Measurements from ENCODE around the gene EIF5. TPM values are rescaled to one million over a fixed set of nuclear protein-coding genes. Genes with fewer than 3 reads are reported as not detected.

The EIF5 gene
- total RNA-seq, 2 experiments from 2014 or later: 237 to 292 TPM

GRCh38 chr14:103336191-103336590 lies 2.2 kb downstream of the EIF5 start:
- H3K27ac ChIP-seq (ENCODE audit: low read depth, low read length, poor library complexity, severe bottlenecking): no peak overlapping the region
- peaks cover 52% of the 10 kb centered on the region for H3K79me2 ChIP-seq (ENCODE audit: insufficient read depth, low read depth, low read length)
- no peak overlapping the region for H2AFZ ChIP-seq (ENCODE audit: low read length)
- peaks cover 28% of the 10 kb centered on the region for H3K4me1 ChIP-seq (ENCODE audit: insufficient read depth, low read length, poor library complexity, severe bottlenecking)
- peaks cover 43% of the 10 kb centered on the region for H4K20me1 ChIP-seq (ENCODE audit: insufficient read depth, low read length)
- no peak for DNase-seq (ENCODE audit: low spot score)
- no peaks in the 10 kb centered on the region for H3K9me2 ChIP-seq (ENCODE audit: insufficient read depth, low read length)
- no peaks in the 10 kb centered on the region for H3K9me3 ChIP-seq (ENCODE audit: low read length)
- peaks cover 65% of the 10 kb centered on the region for H3K36me3 ChIP-seq (ENCODE audit: insufficient read depth, low read length)
- BruUV-seq (replicated peaks): no TSS peak
- TF ChIP-seq EZH2phosphoT487 (IDR thresholded peaks at IDR 0.05; ENCODE audit: borderline replicate concordance, low read depth, low read length) (no peak), CTCF (conservative IDR thresholded peaks at IDR 0.05; ENCODE audit: low read length) (no peak)
- peak overlapping the region; percentile 99 for H3K4me3 ChIP-seq (ENCODE audit: low read depth, low read length, poor library complexity, severe bottlenecking)
- ChIA-PET POLR2A (no interaction called here), CTCF (ENCODE audit: unreplicated experiment) (no interaction called here)
- intact Hi-C loops (cut with micrococcal nuclease; ENCODE audit: unreplicated experiment): no loop called here
- H3K4me2 ChIP-seq (ENCODE audit: low read length): peak overlapping the region; percentile 94

GRCh38 chr14:103337794-103338193 lies 3.8 kb downstream of the EIF5 start:
- Histone ChIP-seq H3K4me1 (ENCODE audit: insufficient read depth, low read length, poor library complexity, severe bottlenecking) (peaks cover 12% of the 10 kb centered on the region), H3K79me2 (ENCODE audit: insufficient read depth, low read depth, low read length) (peaks cover 52% of the 10 kb centered on the region), H3K27ac (ENCODE audit: low read depth, low read length, poor library complexity, severe bottlenecking) (no peak overlapping the region), H3K4me3 (ENCODE audit: low read depth, low read length, poor library complexity, severe bottlenecking) (no peak overlapping the region), H3K9me3 (ENCODE audit: low read length) (no peaks in the 10 kb centered on the region), H3K4me2 (ENCODE audit: low read length) (no peak overlapping the region), H4K20me1 (ENCODE audit: insufficient read depth, low read length) (peaks cover 43% of the 10 kb centered on the region), H3K36me3 (ENCODE audit: insufficient read depth, low read length) (peaks cover 81% of the 10 kb centered on the region), H3K9me2 (ENCODE audit: insufficient read depth, low read length) (no peaks in the 10 kb centered on the region), H2AFZ (ENCODE audit: low read length) (no peak overlapping the region)
- ChIA-PET CTCF (ENCODE audit: unreplicated experiment) (no interaction called here), POLR2A (no interaction called here)
- intact Hi-C loops (cut with micrococcal nuclease; ENCODE audit: unreplicated experiment): no loop called here
- no TSS peak for BruUV-seq (replicated peaks)
- DNase-seq (ENCODE audit: low spot score): no peak
- TF ChIP-seq EZH2phosphoT487 (IDR thresholded peaks at IDR 0.05; ENCODE audit: borderline replicate concordance, low read depth, low read length) (no peak), CTCF (conservative IDR thresholded peaks at IDR 0.05; ENCODE audit: low read length) (no peak)

GRCh38 chr14:103339561-103339960 lies 5.5 kb downstream of the EIF5 start:
- POLR2A ChIA-PET: no interaction called here
- Histone ChIP-seq H2AFZ (ENCODE audit: low read length) (no peak overlapping the region), H3K4me3 (ENCODE audit: low read depth, low read length, poor library complexity, severe bottlenecking) (no peak overlapping the region), H3K79me2 (ENCODE audit: insufficient read depth, low read depth, low read length) (peaks cover 42% of the 10 kb centered on the region), H3K9me3 (ENCODE audit: low read length) (no peaks in the 10 kb centered on the region), H3K36me3 (ENCODE audit: insufficient read depth, low read length) (peaks cover 99% of the 10 kb centered on the region), H3K4me1 (ENCODE audit: insufficient read depth, low read length, poor library complexity, severe bottlenecking) (peaks cover 9% of the 10 kb centered on the region), H3K9me2 (ENCODE audit: insufficient read depth, low read length) (no peaks in the 10 kb centered on the region), H3K4me2 (ENCODE audit: low read length) (no peak overlapping the region), H4K20me1 (ENCODE audit: insufficient read depth, low read length) (peaks cover 57% of the 10 kb centered on the region), H3K27ac (ENCODE audit: low read depth, low read length, poor library complexity, severe bottlenecking) (no peak overlapping the region)
- TF ChIP-seq EZH2phosphoT487 (IDR thresholded peaks at IDR 0.05; ENCODE audit: borderline replicate concordance, low read depth, low read length) (no peak), CTCF (conservative IDR thresholded peaks at IDR 0.05; ENCODE audit: low read length) (no peak)
- DNase-seq (ENCODE audit: low spot score): no peak
- no TSS peak for BruUV-seq (replicated peaks)
- CTCF ChIA-PET (ENCODE audit: unreplicated experiment): no interaction called here
- intact Hi-C loops (cut with micrococcal nuclease; ENCODE audit: unreplicated experiment): no loop called here

All from OCI-LY7 (cell line).